Panc1 (cell line): ENCODE measurements around the gene RSPO3. TPM values are rescaled to one million over a fixed set of nuclear protein-coding genes. Genes with fewer than 3 reads are reported as not detected.
A peak's percentile ranks its signal among the peaks of the same experiment; 100 is the strongest.

Experiments
- ATAC-seq: fragments of 200-7000 bp; cut with Tn5 transposase; 2 replicates; pipeline ENCODE4 v1.9.1; 2020; ENCODE audit warnings: mild to moderate bottlenecking, moderate library complexity
- BruUV-seq: library from RNA; stranded (reverse); fragments of 400-500 nt; replicated peaks from 2 replicates; lab custom pipeline; 2021; lab: Mats Ljungman, UMichigan
- CTCF ChIA-PET: fragments of 300-600 bp; sonication (Branson Sonifier 250); formaldehyde crosslinking; loops from one replicate; lab custom pipeline; 2022; ENCODE audit warnings: antibody characterized with exemption; lab: Charles Lee
- POLR2A ChIA-PET: fragments of 300-600 bp; sonication (Branson Sonifier 250); formaldehyde crosslinking; loops from one replicate; lab custom pipeline; 2022; ENCODE audit warnings: antibody characterized with exemption; lab: Charles Lee
- DNase-seq: peaks from one replicate; pipeline ENCODE4 v3.0.0-alpha.2; 2010; ENCODE audit warnings: low read depth, low spot score
- H3K27ac ChIP-seq: 2 replicates; pipeline ENCODE4 v1.5.1; 2011; ENCODE audit warnings: mild to moderate bottlenecking, low read length, inconsistent platforms
- H3K27me3 ChIP-seq: fragments of 200-500 bp; sonication (Bioruptor generic); 2 replicates; pipeline ENCODE4 v1.6.0; 2014; ENCODE audit warnings: low read length, inconsistent platforms; ENCODE audit not compliant: control insufficient read depth, insufficient read depth
- H3K36me3 ChIP-seq: fragments of 200-500 bp; sonication (Bioruptor generic); 2 replicates; pipeline ENCODE4 v1.5.1; 2014; ENCODE audit warnings: inconsistent platforms, mild to moderate bottlenecking, low read length, moderate library complexity; ENCODE audit not compliant: control insufficient read depth, insufficient read depth
- H3K4me1 ChIP-seq: 2 replicates; pipeline ENCODE4 v1.5.1; 2011; ENCODE audit warnings: inconsistent platforms, mild to moderate bottlenecking, low read length, moderate library complexity; ENCODE audit not compliant: control insufficient read depth, insufficient read depth
- H3K4me3 ChIP-seq, 2 experiments: 2 replicates each; pipeline ENCODE4 v1.5.1; 2011 to 2012; ENCODE audit warnings: low read depth in 2 of 2, low read length in 2 of 2, mild to moderate bottlenecking in 2 of 2, inconsistent platforms in 1 of 2, moderate library complexity in 1 of 2
- H3K9me3 ChIP-seq: fragments of 200-500 bp; sonication (Bioruptor generic); 2 replicates; pipeline ENCODE4 v1.5.1; 2014; ENCODE audit warnings: low read depth, mild to moderate bottlenecking, inconsistent platforms, low read length, moderate library complexity; ENCODE audit not compliant: control insufficient read depth, insufficient read depth
- CTCF ChIP-seq: fragments of 450-650 bp; IDR thresholded peaks from 2 replicates; pipeline ENCODE4 v1.5.1; 2017; ENCODE audit warnings: mild to moderate bottlenecking
- POLR2AphosphoS5 ChIP-seq: IDR thresholded peaks from 2 replicates; pipeline ENCODE4 v1.6.1; 2012; ENCODE audit warnings: mild to moderate bottlenecking, low read depth, low read length, moderate library complexity
- REST ChIP-seq, 2 experiments: IDR thresholded peaks; 2 replicates each; pipeline ENCODE4 v1.6.1; 2011 to 2012; ENCODE audit warnings: low read depth in 2 of 2, control low read depth in 1 of 2, low read length in 1 of 2, mild to moderate bottlenecking in 1 of 2, moderate library complexity in 1 of 2; ENCODE audit not compliant: insufficient read depth in 1 of 2
- SIN3A ChIP-seq: IDR thresholded peaks from 2 replicates; pipeline ENCODE4 v1.6.1; 2012; ENCODE audit warnings: low read depth, mild to moderate bottlenecking, low read length, moderate library complexity, borderline replicate concordance; ENCODE audit not compliant: insufficient read depth
- TCF7L2 ChIP-seq: IDR thresholded peaks from 2 replicates; pipeline ENCODE4 v1.6.1; 2011; ENCODE audit warnings: mild to moderate bottlenecking, low read depth, low read length, inconsistent platforms
- in situ Hi-C: cut with HindIII; loops from 2 replicates; pipeline ENCODE4 v1.10.0; 2016; ENCODE audit warnings: low sequenced_read_pairs, low pct_unique_long_range_greater_than_20kb
- intact Hi-C: fragments of 100-400 bp; cut with micrococcal nuclease; formaldehyde crosslinking; loops from one replicate; pipeline ENCODE4 v1.10.0; 2022; ENCODE audit not compliant: unreplicated experiment
- total RNA-seq: library from RNA; stranded (reverse); gene quantifications from one replicate; pipeline ENCODE4 v1.2.1, GENCODE V29; 2021; ENCODE audit not compliant: unreplicated experiment

The RSPO3 gene
- total RNA-seq, 1 experiment from 2014 or later, result not detected

- Histone ChIP-seq H3K27ac (no peak overlapping the region), H3K36me3 (no peaks in the 10 kb centered on the region; the same call in 1 of the 2 replicates), H3K9me3 (no peaks in the 10 kb centered on the region), H3K4me1 (peaks cover 13% of the 10 kb centered on the region), H3K27me3 (peaks cover 62% of the 10 kb centered on the region), H3K4me3 (peak overlapping the region; percentile 33 to 54)
- no peak for DNase-seq
- ChIA-PET POLR2A (no interaction called here), CTCF (no interaction called here)
- TF ChIP-seq POLR2AphosphoS5 (no peak), REST (IDR thresholded peaks at IDR 0.05; ENCODE audit: insufficient read depth in 1 of 2, low read depth in 2 of 2, low read length in 1 of 2) (no peak), CTCF (no peak), SIN3A (no peak), TCF7L2 (no peak)
- BruUV-seq, result no TSS peak
- intact Hi-C loops, result loop anchor here (5.0 to 10.0 kb wide), 3 partner anchors 317 to 1125 kb away; no protein-coding TSS in a partner anchor
- ATAC-seq, result peak; percentile 30
- in situ Hi-C loops, result no loop called here
Measured at GRCh38 chr6:127119102-127120022, 891 bp downstream of the RSPO3 start.

GRCh38 chr6:127120023-127120786, 1.7 kb downstream of the RSPO3 start:
- no TSS peak for BruUV-seq
- ATAC-seq (peak; percentile 18), DNase-seq (no peak)
- in situ Hi-C loops (no loop called here), intact Hi-C loops (loop anchor here (5.0 to 10.0 kb wide), 3 partner anchors 318 to 1125 kb away; no protein-coding TSS in a partner anchor)
- no peaks in the 10 kb centered on the region for H3K9me3 ChIP-seq
- ChIA-PET CTCF (no interaction called here), POLR2A (no interaction called here)
- H3K36me3 ChIP-seq, result no peaks in the 10 kb centered on the region; the same call in 1 of the 2 replicates
- H3K27ac ChIP-seq, result no peak overlapping the region
- H3K27me3 ChIP-seq, result peaks cover 59% of the 10 kb centered on the region
- peak overlapping the region in 1 of 2 experiments; percentile 54; a peak in 2 of 4 replicates for H3K4me3 ChIP-seq
- TF ChIP-seq TCF7L2, result no peak
- TF ChIP-seq SIN3A, result no peak
- no peak for TF ChIP-seq REST (IDR thresholded peaks at IDR 0.05; ENCODE audit: insufficient read depth in 1 of 2, low read depth in 2 of 2, low read length in 1 of 2)
- TF ChIP-seq CTCF, result no peak
- no peak for TF ChIP-seq POLR2AphosphoS5
- peaks cover 13% of the 10 kb centered on the region for H3K4me1 ChIP-seq
